Esophagus squamous epithelium (tissue), 5 donors: ENCODE results near the gene UBR4. TPM values are rescaled to one million over a fixed set of nuclear protein-coding genes. Genes with fewer than 3 reads are reported as not detected.
A peak's percentile ranks its signal among the peaks of the same experiment; 100 is the strongest.

Experiments
- DNase-seq: peaks from one replicate; lab custom pipeline; 2025; lab: John Stamatoyannopoulos, UW
- H3K27ac ChIP-seq, 4 donors: fragments of 200-600 bp; sonication (generic); one replicate each; pipeline ENCODE4 v1.5.1; 2016 to 2019; ENCODE audit warnings: mild to moderate bottlenecking in 1 of 4
- H3K27me3 ChIP-seq, 4 donors: fragments of 200-600 bp; sonication (generic); 1 replicate in 3 of 4; 2 replicates in 1 of 4; pipeline versions ENCODE4 v1.5.1 to v1.6.0; 2017 to 2021; ENCODE audit warnings: antibody characterized with exemption in 1 of 4
- H3K36me3 ChIP-seq, 3 donors: fragments of 200-600 bp; sonication (generic); one replicate each; pipeline ENCODE4 v1.5.1; 2016 to 2019
- H3K4me1 ChIP-seq, 3 donors: fragments of 200-600 bp; sonication (generic); one replicate each; pipeline ENCODE4 v1.5.1; 2017 to 2019
- H3K4me3 ChIP-seq, 4 donors: fragments of 200-600 bp; sonication (generic); 1 replicate in 3 of 4; 2 replicates in 1 of 4; pipeline ENCODE4 v1.5.1; 2016 to 2019; ENCODE audit warnings: mild to moderate bottlenecking in 2 of 4, moderate library complexity in 1 of 4
- H3K9me3 ChIP-seq, 3 donors: fragments of 200-600 bp; sonication (generic); one replicate each; pipeline ENCODE4 v1.5.1; 2016 to 2019
- CTCF ChIP-seq, 6 experiments: fragments of 450-650 bp in 4 of 6; fragments of 200-600 bp in 2 of 6; sonication (generic) in 2 of 6; IDR thresholded peaks; one replicate each; pipeline ENCODE4 v1.5.1; 2016 to 2019; ENCODE audit warnings: antibody characterized with exemption in 6 of 6, mild to moderate bottlenecking in 4 of 6, moderate library complexity in 4 of 6
- POLR2A ChIP-seq, 4 donors: fragments of 450-650 bp; IDR thresholded peaks; one replicate each; pipeline ENCODE4 v1.6.1; 2017; ENCODE audit warnings: antibody characterized with exemption in 4 of 4, mild to moderate bottlenecking in 4 of 4, moderate library complexity in 3 of 4
- WGBS, 2 donors: methylation state at CpG; one replicate each; pipeline ENCODE4 v1.1.5; 2018; 5-methylcytosine and 5-hydroxymethylcytosine counted together
- intact Hi-C: fragments of 100-400 bp; cut with DNase I; formaldehyde crosslinking; loops from one replicate; pipeline ENCODE4 v1.15.0; 2022
- total RNA-seq, 4 donors: library from RNA; depleted of rRNA; stranded (reverse); fragments of >200 nt; gene quantifications; one replicate each; pipeline ENCODE4 v1.1.0, GENCODE V29; 2016
- donor health status: DM: yes; HTN: yes; CAD: no.

UBR4 gene
- total RNA-seq, 4 donors from 2014 or later, result 52.4 to 121 (median 88.3) TPM

GRCh38 chr1:19163261-19163660 lies 46.8 kb downstream of the UBR4 start:
- no peak for DNase-seq
- peaks cover 51 to 100% (median 74%) of the 10 kb centered on the region in 3 donors for H3K36me3 ChIP-seq
- peaks cover 0 to 12% (median 0%) of the 10 kb centered on the region in 3 donors for H3K4me1 ChIP-seq
- TF ChIP-seq POLR2A (IDR thresholded peaks at IDR 0.05) (no peak), CTCF (IDR thresholded peaks at IDR 0.05) (no peak)
- H3K27me3 ChIP-seq, result no peaks in the 10 kb centered on the region
- intact Hi-C loops, result no loop called here
- no peaks in the 10 kb centered on the region for H3K9me3 ChIP-seq
- WGBS, 2 donors, result 45 to 64% methylated on average over 1 of the region's 1 CpG
- H3K27ac ChIP-seq, result peak overlapping the region in 2 of 4 donors; percentile 3 to 40
- H3K4me3 ChIP-seq, result no peak overlapping the region

- Histone ChIP-seq H3K36me3 (peaks cover 41 to 100% (median 74%) of the 10 kb centered on the region in 3 donors), H3K27ac (no peak overlapping the region), H3K4me3 (no peak overlapping the region), H3K9me3 (no peaks in the 10 kb centered on the region), H3K4me1 (peaks cover 0 to 21% (median 2%) of the 10 kb centered on the region in 3 donors), H3K27me3 (no peaks in the 10 kb centered on the region)
- intact Hi-C loops, result no loop called here
- WGBS, 2 donors, result 89 to 93% methylated on average over 6 of the region's 7 CpGs
- TF ChIP-seq CTCF (IDR thresholded peaks at IDR 0.05) (no peak), POLR2A (IDR thresholded peaks at IDR 0.05) (no peak)
- DNase-seq, result no peak
These were observed 49.2 kb downstream of the UBR4 start for GRCh38 chr1:19160831-19161230.

GRCh38 chr1:19157653-19158052 lies 52.4 kb downstream of the UBR4 start:
- H3K4me1 ChIP-seq, result peaks cover 0 to 9% (median 2%) of the 10 kb centered on the region in 3 donors
- H3K27ac ChIP-seq, result peak overlapping the region in 2 of 4 donors; percentile 4 to 67
- no peaks in the 10 kb centered on the region for H3K27me3 ChIP-seq
- H3K4me3 ChIP-seq, result no peak overlapping the region
- peaks cover 49 to 100% (median 85%) of the 10 kb centered on the region in 3 donors for H3K36me3 ChIP-seq
- intact Hi-C loops, result no loop called here
- 92 to 98% methylated on average over 6 to 8 of the region's 8 CpGs for WGBS, 2 donors
- DNase-seq, result no peak
- TF ChIP-seq CTCF (IDR thresholded peaks at IDR 0.05), result no peak
- no peak for TF ChIP-seq POLR2A (IDR thresholded peaks at IDR 0.05)
- H3K9me3 ChIP-seq, result no peaks in the 10 kb centered on the region

GRCh38 chr1:19156676-19157075 lies 53.4 kb downstream of the UBR4 start:
- intact Hi-C loops, result no loop called here
- Histone ChIP-seq H3K4me3 (no peak overlapping the region), H3K4me1 (peaks cover 0 to 9% (median 2%) of the 10 kb centered on the region in 3 donors), H3K36me3 (peaks cover 54 to 100% (median 82%) of the 10 kb centered on the region in 3 donors), H3K9me3 (no peaks in the 10 kb centered on the region), H3K27ac (peak overlapping the region in 2 of 4 donors; percentile 26 to 68), H3K27me3 (no peaks in the 10 kb centered on the region)
- WGBS, 2 donors, result 34 to 39% methylated on average over 5 of the region's 5 CpGs
- no peak for TF ChIP-seq POLR2A (IDR thresholded peaks at IDR 0.05)
- no peak for DNase-seq

- TF ChIP-seq CTCF (IDR thresholded peaks at IDR 0.05) (no peak), POLR2A (IDR thresholded peaks at IDR 0.05) (no peak)
- no peak for DNase-seq
- Histone ChIP-seq H3K4me3 (no peak overlapping the region), H3K27me3 (no peaks in the 10 kb centered on the region), H3K36me3 (peaks cover 41 to 100% (median 81%) of the 10 kb centered on the region in 3 donors), H3K27ac (no peak overlapping the region), H3K4me1 (peaks cover 0 to 9% (median 2%) of the 10 kb centered on the region in 3 donors), H3K9me3 (no peaks in the 10 kb centered on the region)
- 66 to 68% methylated on average over 7 of the region's 7 CpGs for WGBS, 2 donors
- intact Hi-C loops, result no loop called here
These were observed 55.2 kb downstream of the UBR4 start for GRCh38 chr1:19154876-19155275.
